GM12892 (cell line): Measurements from ENCODE around the gene TMEM207. TPM values are rescaled to one million over a fixed set of nuclear protein-coding genes. Genes with fewer than 3 reads are reported as not detected.

Source experiments
- DNase-seq: peaks from one replicate; pipeline ENCODE4 v3.0.0; 2011; ENCODE audit not compliant: insufficient read length
- FAIRE-seq: peaks from 2 replicates; lab custom pipeline; 2011; peaks lifted over from hg19 to GRCh38; lab: Jason Lieb, UNC
- POLR2A ChIP-seq: IDR thresholded peaks from 2 replicates; pipeline ENCODE4 v1.6.1; 2011; ENCODE audit warnings: low read depth, low read length, control low read depth
- POLR2AphosphoS5 ChIP-seq: IDR thresholded peaks from 2 replicates; pipeline ENCODE4 v1.6.1; 2011; ENCODE audit warnings: low read depth, low read length, control low read depth
- TAF1 ChIP-seq: IDR thresholded peaks from 2 replicates; pipeline ENCODE4 v1.6.1; 2011; ENCODE audit warnings: low read depth, mild to moderate bottlenecking, control low read depth, low read length, borderline replicate concordance
- polyA plus RNA-seq: library from polyadenylated mRNA; unstranded; fragments of >200 nt; gene quantifications from one replicate; pipeline ENCODE4 v1.2.1, GENCODE V29; 2012; ENCODE audit warnings: missing spikeins, inconsistent platforms; ENCODE audit not compliant: missing spikeins

The TMEM207 gene
- polyA plus RNA-seq, result not detected

DNA sequence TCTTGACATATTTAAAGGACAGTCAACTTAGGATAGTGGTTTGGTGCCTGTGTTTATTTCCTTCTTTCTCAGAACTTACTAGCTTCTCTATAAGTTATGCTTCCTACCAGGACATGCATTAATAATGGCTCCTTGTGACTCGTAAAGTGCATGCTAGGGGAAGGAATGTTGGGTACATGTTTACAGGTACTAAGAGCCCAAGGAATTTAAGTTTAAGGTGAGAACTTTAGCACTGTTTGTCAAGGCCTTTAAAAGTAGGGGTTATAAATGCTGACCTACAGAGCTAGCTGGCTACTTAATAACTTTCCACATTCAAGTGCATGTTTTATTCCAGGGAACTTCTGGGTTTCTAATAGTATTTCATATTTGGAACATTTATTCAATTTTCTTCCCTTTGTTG is at the start of gene TMEM207:
Gene TMEM207, minus strand, starts transcription at position 101 of the 400 bp plus-strand sequence. Its CDS starts 92 bp downstream, at position 9.
- DNase-seq, result no peak
- TF ChIP-seq POLR2A (no peak), TAF1 (no peak), POLR2AphosphoS5 (no peak)
- no peak for FAIRE-seq

DNA sequence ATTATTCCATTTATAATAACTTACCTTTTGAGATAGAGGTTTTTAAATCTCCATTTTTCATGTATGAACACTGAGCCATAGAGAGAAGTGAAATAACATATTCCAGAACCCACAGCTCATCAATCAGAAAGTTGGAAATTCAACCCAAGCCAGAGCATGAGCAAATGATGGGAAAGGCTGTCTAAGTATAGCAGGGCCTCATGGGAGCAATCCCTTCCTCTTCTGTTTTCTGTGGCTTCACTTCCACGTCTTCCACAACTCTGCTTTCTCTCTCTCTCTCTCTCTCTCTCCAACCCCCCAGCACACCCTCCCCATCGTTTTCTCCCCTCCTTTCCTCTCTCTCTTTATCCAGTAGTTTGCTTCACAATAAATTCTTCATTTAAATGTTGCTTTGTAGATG is 49.4 kb upstream of the TMEM207 start:
- DNase-seq (no peak), FAIRE-seq (no peak)
- TF ChIP-seq POLR2AphosphoS5, result no peak
- TF ChIP-seq POLR2A, result no peak
- TF ChIP-seq TAF1, result no peak

DNA sequence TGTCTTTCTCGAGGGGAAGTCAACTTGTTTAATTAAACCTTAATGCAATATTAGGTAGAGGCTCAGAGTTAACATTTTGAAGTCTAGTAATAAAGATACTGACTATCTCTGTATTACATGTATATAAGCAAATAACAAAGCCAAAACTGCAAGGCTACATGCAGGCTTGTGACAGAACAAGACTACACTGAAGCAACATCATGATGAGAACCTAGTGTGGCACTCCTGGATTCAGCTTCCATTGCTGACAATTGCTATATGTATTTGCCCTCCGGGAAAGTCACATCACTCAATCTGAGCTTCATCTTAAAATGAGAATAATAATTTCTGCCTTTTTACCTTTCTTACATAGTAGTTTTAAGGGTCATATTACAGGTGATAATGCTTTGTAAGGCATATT is 48.6 kb upstream of the TMEM207 start:
- TF ChIP-seq TAF1 (no peak), POLR2AphosphoS5 (no peak), POLR2A (no peak)
- FAIRE-seq, result no peak
- DNase-seq, result no peak

DNA sequence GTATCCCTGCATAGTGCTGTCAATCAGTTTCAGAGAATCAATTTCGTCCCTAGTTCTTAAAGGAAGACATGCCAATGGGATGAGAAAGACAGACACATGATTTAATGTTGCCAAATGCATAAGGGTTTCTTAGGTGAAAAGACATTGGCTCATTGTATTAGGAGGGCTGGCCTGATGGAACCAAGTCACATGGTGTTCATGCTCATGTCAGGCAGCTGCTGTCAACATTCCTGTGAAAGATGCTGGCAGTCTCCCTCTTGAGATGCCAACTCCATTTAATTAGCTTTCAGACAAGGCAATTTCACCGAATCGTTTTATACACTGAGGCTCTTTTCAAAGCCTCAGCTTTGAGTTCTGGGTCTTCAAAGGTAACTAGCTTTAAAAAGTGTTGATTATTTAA is 48.1 kb upstream of the TMEM207 start:
- no peak for TF ChIP-seq POLR2A
- DNase-seq (no peak), FAIRE-seq (no peak)

DNA sequence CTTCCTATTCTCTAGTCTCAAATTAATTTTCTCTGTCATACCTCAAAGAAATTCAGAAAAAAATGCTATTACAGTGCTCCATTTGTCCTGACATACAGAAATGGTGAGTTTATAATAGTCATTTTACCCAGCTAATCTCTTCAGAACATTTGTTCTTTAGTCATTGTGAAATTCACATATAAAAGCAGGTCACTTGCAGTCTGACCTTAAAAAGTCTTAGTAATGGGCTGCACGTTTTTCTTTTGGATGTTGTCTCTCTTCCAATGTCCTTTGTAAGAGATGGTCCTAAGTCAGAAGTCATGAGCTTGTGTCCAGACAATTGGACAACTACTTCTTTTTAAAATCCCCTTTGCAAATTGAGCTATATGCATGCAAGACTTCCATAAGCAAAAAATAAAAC is 47.2 kb upstream of the TMEM207 start:
- TF ChIP-seq POLR2AphosphoS5 (no peak), POLR2A (no peak), TAF1 (no peak)
- no peak for FAIRE-seq
- DNase-seq, result no peak

DNA sequence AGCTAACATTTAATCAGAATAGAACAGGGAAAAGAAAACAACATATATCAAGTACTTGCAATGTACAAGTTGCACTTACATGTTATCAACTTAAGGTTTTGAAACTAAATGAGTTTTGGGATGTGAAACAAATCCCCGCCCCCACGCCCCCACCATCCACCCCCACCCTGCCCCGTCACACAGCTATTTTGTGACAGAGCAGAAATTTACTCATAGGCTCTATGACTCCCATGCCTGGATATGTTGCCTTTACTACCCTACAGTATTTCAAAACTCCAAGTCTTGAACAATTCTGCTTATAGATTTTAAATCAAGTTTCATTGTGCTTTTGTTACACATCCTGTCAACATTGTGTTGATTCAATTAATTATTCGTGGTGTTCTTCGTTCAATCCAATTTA is 46.1 kb upstream of the TMEM207 start:
- FAIRE-seq (no peak), DNase-seq (no peak)
- TF ChIP-seq TAF1, result no peak
- no peak for TF ChIP-seq POLR2AphosphoS5
- no peak for TF ChIP-seq POLR2A

DNA sequence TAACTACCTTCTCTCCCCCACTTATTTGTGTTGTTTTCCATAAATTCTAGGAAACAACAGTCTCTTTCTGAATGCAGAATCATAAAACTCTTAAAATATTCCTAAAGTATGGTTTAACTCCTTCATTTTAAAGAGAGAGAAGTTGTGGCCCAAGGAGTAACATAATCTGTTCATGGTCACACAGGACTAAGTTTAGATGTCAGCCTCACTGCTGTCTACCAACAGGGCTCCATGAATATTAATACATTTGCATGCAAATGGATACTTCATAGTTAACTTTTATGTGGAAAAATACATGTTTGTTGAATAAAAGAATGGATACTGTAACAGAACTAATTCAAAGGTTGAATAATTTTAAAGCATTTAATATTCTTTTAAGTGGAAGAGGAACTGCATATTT is 45.7 kb upstream of the TMEM207 start:
- no peak for FAIRE-seq
- no peak for DNase-seq
- no peak for TF ChIP-seq POLR2A
- TF ChIP-seq POLR2AphosphoS5, result no peak
- no peak for TF ChIP-seq TAF1

DNA sequence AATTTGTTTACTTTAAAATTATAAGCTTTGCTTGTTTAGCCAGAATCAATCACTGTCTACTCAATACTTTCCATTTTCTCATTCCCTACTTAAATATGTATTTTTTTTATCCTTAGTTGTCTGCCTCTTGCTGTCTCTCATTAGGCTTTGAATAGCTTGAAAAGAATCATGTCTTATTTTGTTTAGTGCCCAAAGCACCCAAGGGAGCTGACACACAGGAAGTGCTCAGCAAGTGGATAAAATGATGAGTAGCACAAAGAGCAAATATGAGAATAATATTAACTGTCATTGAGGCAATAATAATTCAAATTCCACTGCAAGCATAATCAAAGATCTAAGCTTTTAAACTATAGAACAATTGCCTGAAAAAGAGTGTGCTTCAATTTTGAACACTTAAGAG is 45.2 kb upstream of the TMEM207 start:
- no peak for TF ChIP-seq POLR2AphosphoS5
- no peak for TF ChIP-seq POLR2A
- DNase-seq (no peak), FAIRE-seq (no peak)

DNA sequence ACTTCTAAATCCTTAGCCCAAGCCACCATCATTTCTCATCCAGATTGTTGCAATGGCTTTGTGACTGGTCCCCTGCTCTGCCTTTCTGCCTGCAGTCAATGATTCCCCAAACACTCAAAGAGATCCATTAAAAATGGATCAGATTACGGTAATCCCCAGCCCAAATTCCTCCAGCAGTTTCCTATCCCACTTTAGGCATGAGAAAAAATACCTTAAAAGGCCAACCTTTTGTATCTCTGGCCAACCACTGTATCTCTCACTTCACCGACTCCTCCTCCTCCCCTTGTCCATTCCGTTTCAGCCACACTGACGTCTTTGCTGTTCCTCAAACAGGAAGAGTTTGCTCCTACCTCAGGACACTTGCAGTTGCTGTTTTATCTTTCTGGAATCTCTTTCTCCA is 43.3 kb upstream of the TMEM207 start:
- DNase-seq, result no peak
- no peak for FAIRE-seq
- TF ChIP-seq POLR2AphosphoS5 (no peak), POLR2A (no peak), TAF1 (no peak)

DNA sequence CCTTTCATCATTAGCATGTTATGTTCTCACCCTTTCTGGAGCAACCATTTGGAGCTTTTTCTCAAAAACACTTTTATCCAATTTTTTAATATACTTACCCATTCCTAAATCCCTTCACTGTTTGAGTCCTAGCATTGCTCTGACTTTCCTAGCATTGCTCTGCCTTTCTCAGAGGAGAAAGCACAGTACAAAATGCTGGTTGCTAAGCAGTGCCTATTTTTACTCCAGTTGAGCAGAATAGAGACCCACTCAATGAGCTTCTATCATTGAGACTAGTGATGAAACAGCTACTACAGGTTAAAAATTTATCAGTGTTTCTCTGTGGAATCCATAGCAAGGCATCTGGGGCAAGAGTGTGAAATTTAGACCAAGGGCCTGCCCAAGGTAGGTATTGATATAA is 42.4 kb upstream of the TMEM207 start:
- TF ChIP-seq TAF1 (no peak), POLR2A (no peak), POLR2AphosphoS5 (no peak)
- DNase-seq (no peak), FAIRE-seq (no peak)

DNA sequence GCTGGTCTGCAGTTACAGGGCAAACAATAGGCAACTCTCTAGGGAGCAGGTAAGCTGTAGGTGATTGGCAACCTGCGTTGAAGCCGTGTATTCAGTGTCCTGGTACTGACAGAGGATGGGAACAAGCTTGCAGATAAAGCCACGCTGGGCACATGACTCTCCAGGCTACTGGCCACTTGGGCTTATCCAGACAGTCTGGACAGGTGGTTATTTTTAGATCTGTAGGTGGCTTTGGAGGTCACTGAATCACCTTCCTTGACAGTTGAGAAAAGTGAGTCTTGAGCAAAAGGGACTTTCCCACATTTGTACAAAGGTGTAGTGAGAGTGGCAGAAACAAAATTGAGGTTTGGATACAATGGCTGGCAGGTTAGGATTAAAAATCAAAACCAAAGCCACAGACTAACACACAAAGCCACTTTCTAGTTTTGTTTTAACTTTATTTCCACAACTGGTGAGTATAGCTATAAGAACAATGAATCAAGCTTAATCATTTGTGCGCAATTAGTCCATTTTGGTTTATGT is 41.9 kb upstream of the TMEM207 start:
- FAIRE-seq (peak; percentile 71), DNase-seq (no peak)
- TF ChIP-seq POLR2AphosphoS5, result no peak
- no peak for TF ChIP-seq TAF1
- no peak for TF ChIP-seq POLR2A

DNA sequence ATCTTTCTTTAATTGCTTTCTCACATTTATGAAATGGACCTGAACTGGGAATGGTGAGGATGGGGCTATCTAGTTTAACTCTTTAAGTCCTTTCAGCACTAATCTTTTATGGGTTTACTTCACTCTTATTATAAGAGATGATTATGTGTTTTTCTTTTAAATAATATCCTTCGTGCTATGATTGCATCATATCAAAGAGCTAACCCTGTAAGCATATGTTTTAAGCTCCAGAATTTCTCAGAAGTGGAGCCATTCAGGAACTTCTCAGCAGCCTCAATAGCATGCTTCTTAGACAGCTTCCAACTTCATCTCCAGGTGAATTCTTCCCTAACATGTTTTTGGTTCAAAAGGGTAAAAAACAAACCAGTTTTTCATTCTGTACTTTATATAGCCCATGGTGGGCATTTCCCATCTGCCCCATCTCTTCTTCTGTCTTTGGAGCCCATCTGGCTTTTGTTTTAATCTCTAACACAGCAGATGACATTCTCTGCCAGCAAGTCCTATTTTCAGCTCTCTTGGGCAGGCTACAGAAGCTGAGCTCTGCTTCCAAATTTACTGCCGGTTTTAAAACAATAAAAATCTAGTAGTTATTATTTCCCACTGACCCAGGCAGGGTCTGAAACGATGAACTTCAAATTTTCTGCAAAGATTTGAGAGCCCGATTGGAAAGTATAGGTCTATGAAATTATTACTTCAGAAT is 37.4 kb upstream of the TMEM207 start:
- no peak for DNase-seq
- TF ChIP-seq TAF1, result no peak
- FAIRE-seq, result no peak
